ENCODE data around the gene CLIC6. TPM values are rescaled to one million over a fixed set of nuclear protein-coding genes. Genes with fewer than 3 reads are reported as not detected.

CLIC6 gene
- total RNA-seq, 4 donors from 2014 or later, result 2.5 to 10.0 (median 3.7) TPM

GRCh38 chr21:34644825-34645224, 24.0 kb upstream of the CLIC6 start:
- Histone ChIP-seq H3K27ac (no peak overlapping the region), H3K4me3 (no peak overlapping the region), H3K9me3 (no peaks in the 10 kb centered on the region), H3K4me1 (no peaks in the 10 kb centered on the region), H3K27me3 (peaks cover 5% of the 10 kb centered on the region), H3K36me3 (no peaks in the 10 kb centered on the region)
- DNase-seq (ENCODE audit: low spot score in 2 of 2), result no peak
- whole genome bisulfite sequencing, result 79% methylated on average over 3 of the region's 4 CpGs
- TF ChIP-seq CTCF (IDR thresholded peaks at IDR 0.05), result no peak
- TF ChIP-seq POLR2AphosphoS5 (IDR thresholded peaks at IDR 0.05), result no peak
- no peak for TF ChIP-seq EP300 (IDR thresholded peaks at IDR 0.05)
- no peak for TF ChIP-seq POLR2A (IDR thresholded peaks at IDR 0.05)

- Histone ChIP-seq H3K4me1 (no peaks in the 10 kb centered on the region), H3K27ac (no peak overlapping the region), H3K9me3 (no peaks in the 10 kb centered on the region), H3K36me3 (no peaks in the 10 kb centered on the region), H3K27me3 (peaks cover 7% of the 10 kb centered on the region), H3K4me3 (no peak overlapping the region)
- TF ChIP-seq POLR2AphosphoS5 (IDR thresholded peaks at IDR 0.05) (no peak), EP300 (IDR thresholded peaks at IDR 0.05) (no peak), CTCF (IDR thresholded peaks at IDR 0.05) (no peak)
- 53% methylated on average over 6 of the region's 6 CpGs for WGBS
- DNase-seq (ENCODE audit: low spot score in 2 of 2), result no peak
These were observed 21.2 kb upstream of the CLIC6 start for GRCh38 chr21:34647555-34647954.

- 66% methylated on average over 6 of the region's 6 CpGs for WGBS
- no peak for DNase-seq (ENCODE audit: low spot score in 2 of 2)
- no peak for TF ChIP-seq POLR2AphosphoS5 (IDR thresholded peaks at IDR 0.05)
- TF ChIP-seq EP300 (IDR thresholded peaks at IDR 0.05), result no peak
- no peak for TF ChIP-seq POLR2A (IDR thresholded peaks at IDR 0.05)
- TF ChIP-seq CTCF (IDR thresholded peaks at IDR 0.05), result no peak
These were observed 20.0 kb upstream of the CLIC6 start for GRCh38 chr21:34648739-34649297.

GRCh38 chr21:34649400-34649799, 19.4 kb upstream of the CLIC6 start:
- TF ChIP-seq EP300 (IDR thresholded peaks at IDR 0.05) (no peak), POLR2A (IDR thresholded peaks at IDR 0.05) (no peak), CTCF (IDR thresholded peaks at IDR 0.05) (no peak), POLR2AphosphoS5 (IDR thresholded peaks at IDR 0.05) (no peak)
- H3K4me3 ChIP-seq, result no peak overlapping the region
- H3K9me3 ChIP-seq, result no peaks in the 10 kb centered on the region
- WGBS, result 89% methylated on average over 3 of the region's 3 CpGs
- peaks cover 7% of the 10 kb centered on the region for H3K27me3 ChIP-seq
- H3K36me3 ChIP-seq, result no peaks in the 10 kb centered on the region
- no peak for DNase-seq (ENCODE audit: low spot score in 2 of 2)
- H3K27ac ChIP-seq, result no peak overlapping the region
- no peaks in the 10 kb centered on the region for H3K4me1 ChIP-seq

More at GRCh38 chr21:34648739-34649297, 20.0 kb upstream of the CLIC6 start:
- H3K36me3 ChIP-seq, result no peaks in the 10 kb centered on the region
- H3K4me3 ChIP-seq, result no peak overlapping the region
- H3K27me3 ChIP-seq, result peaks cover 7% of the 10 kb centered on the region
- H3K9me3 ChIP-seq, result no peaks in the 10 kb centered on the region
- H3K27ac ChIP-seq, result no peak overlapping the region
- H3K4me1 ChIP-seq, result no peaks in the 10 kb centered on the region

- DNase-seq (ENCODE audit: low spot score in 2 of 2), result no peak
- Histone ChIP-seq H3K4me1 (no peaks in the 10 kb centered on the region), H3K36me3 (no peaks in the 10 kb centered on the region), H3K27ac (no peak overlapping the region), H3K27me3 (peaks cover 7% of the 10 kb centered on the region), H3K4me3 (no peak overlapping the region), H3K9me3 (no peaks in the 10 kb centered on the region)
- WGBS, result 16% methylated on average over 1 of the region's 1 CpG
- TF ChIP-seq POLR2AphosphoS5 (IDR thresholded peaks at IDR 0.05), result no peak
- TF ChIP-seq POLR2A (IDR thresholded peaks at IDR 0.05), result no peak
- no peak for TF ChIP-seq EP300 (IDR thresholded peaks at IDR 0.05)
- TF ChIP-seq CTCF (IDR thresholded peaks at IDR 0.05), result no peak
These were observed 17.8 kb upstream of the CLIC6 start for GRCh38 chr21:34650861-34651431.

All from suprapubic skin (tissue), 4 donors.